Adrenal gland (tissue), 5 donors: ENCODE results near the gene STIM1.

Source experiments
- POLR2A ChIP-seq, 2 donors: fragments of 450-650 bp; IDR thresholded peaks; one replicate each; pipeline ENCODE4 v1.6.1; 2017; ENCODE audit warnings: antibody characterized with exemption in 2 of 2, mild to moderate bottlenecking in 2 of 2, moderate library complexity in 1 of 2
- TF ChIP-seq, protein P1 (sequence below), 6 experiments: fragments of 450-650 bp in 4 of 6; fragments of 200-600 bp in 2 of 6; sonication (generic) in 1 of 6; IDR thresholded peaks; 1 replicate in 5 of 6; 2 replicates in 1 of 6; pipeline versions ENCODE4 v1.5.1 to v1.8.0; 2016 to 2021; ENCODE audit warnings: antibody characterized with exemption in 6 of 6, mild to moderate bottlenecking in 2 of 6, moderate library complexity in 1 of 6
- donor health status: DM: no; HTN: no; CAD: no.

DNA sequence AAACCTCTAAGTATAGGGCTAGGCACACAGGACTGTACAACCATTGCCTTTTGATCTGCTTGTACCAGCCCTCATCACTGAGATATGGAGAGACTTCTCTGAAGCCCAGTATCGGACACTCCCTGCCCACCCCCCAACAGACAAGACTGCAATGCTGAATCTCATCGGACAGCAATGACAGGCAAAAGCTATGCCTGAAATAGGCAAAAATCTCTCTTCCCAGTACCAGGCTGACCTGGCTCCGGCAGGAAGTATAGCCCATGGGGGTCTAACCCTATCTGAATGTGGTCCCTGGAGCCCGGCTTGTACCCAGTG lies 21.2 kb upstream of the STIM1 start:
- TF ChIP-seq, protein P1, sequence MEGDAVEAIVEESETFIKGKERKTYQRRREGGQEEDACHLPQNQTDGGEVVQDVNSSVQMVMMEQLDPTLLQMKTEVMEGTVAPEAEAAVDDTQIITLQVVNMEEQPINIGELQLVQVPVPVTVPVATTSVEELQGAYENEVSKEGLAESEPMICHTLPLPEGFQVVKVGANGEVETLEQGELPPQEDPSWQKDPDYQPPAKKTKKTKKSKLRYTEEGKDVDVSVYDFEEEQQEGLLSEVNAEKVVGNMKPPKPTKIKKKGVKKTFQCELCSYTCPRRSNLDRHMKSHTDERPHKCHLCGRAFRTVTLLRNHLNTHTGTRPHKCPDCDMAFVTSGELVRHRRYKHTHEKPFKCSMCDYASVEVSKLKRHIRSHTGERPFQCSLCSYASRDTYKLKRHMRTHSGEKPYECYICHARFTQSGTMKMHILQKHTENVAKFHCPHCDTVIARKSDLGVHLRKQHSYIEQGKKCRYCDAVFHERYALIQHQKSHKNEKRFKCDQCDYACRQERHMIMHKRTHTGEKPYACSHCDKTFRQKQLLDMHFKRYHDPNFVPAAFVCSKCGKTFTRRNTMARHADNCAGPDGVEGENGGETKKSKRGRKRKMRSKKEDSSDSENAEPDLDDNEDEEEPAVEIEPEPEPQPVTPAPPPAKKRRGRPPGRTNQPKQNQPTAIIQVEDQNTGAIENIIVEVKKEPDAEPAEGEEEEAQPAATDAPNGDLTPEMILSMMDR (IDR thresholded peaks at IDR 0.05), result no peak
- TF ChIP-seq POLR2A (IDR thresholded peaks at IDR 0.05), result no peak
